B cell (primary cell): ENCODE results near the gene ARFGAP3.

Experiments used
- EZH2 ChIP-seq: IDR thresholded peaks from 2 replicates; pipeline ENCODE4 v1.6.1; 2012; ENCODE audit warnings: borderline replicate concordance, low read depth, mild to moderate bottlenecking, moderate library complexity, low read length; ENCODE audit not compliant: insufficient read depth, poor library complexity, severe bottlenecking
- TF ChIP-seq, protein P1 (sequence below): fragments of 200-600 bp; IDR thresholded peaks from one replicate; pipeline ENCODE4 v1.8.0; 2022; ENCODE audit warnings: antibody characterized with exemption, mild to moderate bottlenecking

DNA sequence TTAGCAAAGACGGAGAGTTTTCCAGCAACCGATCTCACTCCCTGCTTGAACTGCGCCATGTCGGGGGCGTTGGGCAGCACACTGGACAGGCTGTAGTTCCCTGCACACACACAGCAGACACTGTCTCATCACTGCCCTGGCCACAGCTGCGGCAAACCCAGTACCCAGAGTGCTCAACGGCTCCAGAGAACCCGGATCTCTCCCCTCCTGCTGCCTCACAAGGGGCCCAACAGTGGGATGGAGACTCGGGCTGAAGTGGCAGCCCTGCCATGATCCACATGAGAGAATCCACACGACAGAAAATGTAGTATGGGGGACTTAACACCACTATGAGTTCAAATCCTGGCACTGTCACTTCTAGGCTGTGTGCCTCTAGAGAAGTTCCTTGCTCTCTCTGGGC, 58.0 kb downstream of the ARFGAP3 start:
- TF ChIP-seq, protein P1, sequence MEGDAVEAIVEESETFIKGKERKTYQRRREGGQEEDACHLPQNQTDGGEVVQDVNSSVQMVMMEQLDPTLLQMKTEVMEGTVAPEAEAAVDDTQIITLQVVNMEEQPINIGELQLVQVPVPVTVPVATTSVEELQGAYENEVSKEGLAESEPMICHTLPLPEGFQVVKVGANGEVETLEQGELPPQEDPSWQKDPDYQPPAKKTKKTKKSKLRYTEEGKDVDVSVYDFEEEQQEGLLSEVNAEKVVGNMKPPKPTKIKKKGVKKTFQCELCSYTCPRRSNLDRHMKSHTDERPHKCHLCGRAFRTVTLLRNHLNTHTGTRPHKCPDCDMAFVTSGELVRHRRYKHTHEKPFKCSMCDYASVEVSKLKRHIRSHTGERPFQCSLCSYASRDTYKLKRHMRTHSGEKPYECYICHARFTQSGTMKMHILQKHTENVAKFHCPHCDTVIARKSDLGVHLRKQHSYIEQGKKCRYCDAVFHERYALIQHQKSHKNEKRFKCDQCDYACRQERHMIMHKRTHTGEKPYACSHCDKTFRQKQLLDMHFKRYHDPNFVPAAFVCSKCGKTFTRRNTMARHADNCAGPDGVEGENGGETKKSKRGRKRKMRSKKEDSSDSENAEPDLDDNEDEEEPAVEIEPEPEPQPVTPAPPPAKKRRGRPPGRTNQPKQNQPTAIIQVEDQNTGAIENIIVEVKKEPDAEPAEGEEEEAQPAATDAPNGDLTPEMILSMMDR: no peak
- no peak for TF ChIP-seq EZH2
